GM18502 (cell line): Measurements from ENCODE around the gene ADAM19.
"Not testable (repeated sequence)": the region's sequence is repeated elsewhere in the genome, so short reads cannot be mapped to it uniquely, and the experiment has no call there.

Experiments used
- ATAC-seq: cut with Tn5 transposase; IDR thresholded peaks from one replicate; pipeline ENCODE4 v1.9.1; 2021; ENCODE audit warnings: mild to moderate bottlenecking; ENCODE audit not compliant: unreplicated experiment, poor library complexity

The ADAM19 gene

GRCh38 chr5:157446412-157446935 lies 129.1 kb downstream of the ADAM19 start:
- no peak for ATAC-seq

GRCh38 chr5:157445745-157446411 lies 129.7 kb downstream of the ADAM19 start:
- ATAC-seq: no peak

GRCh38 chr5:157444224-157444623 lies 131.4 kb downstream of the ADAM19 start:
- no peak for ATAC-seq

- no peak for ATAC-seq
Observed at GRCh38 chr5:157443041-157443549, 132.5 kb downstream of the ADAM19 start.

GRCh38 chr5:157434096-157434495 lies 141.5 kb downstream of the ADAM19 start:
- no peak for ATAC-seq

GRCh38 chr5:157431544-157432200 lies 143.9 kb downstream of the ADAM19 start:
- ATAC-seq: peak; percentile 74

GRCh38 chr5:157429920-157430319 lies 145.7 kb downstream of the ADAM19 start:
- ATAC-seq: not testable (repeated sequence)
